Measurements from ENCODE around the gene PHACTR1.

GRCh38 chr6:12751694-12752325, 35.2 kb downstream of the PHACTR1 start:
- no peak for TF ChIP-seq CTCF (IDR thresholded peaks at IDR 0.05)
- no peak for TF ChIP-seq POLR2A (IDR thresholded peaks at IDR 0.05)
- no peak for TF ChIP-seq POLR2AphosphoS5 (IDR thresholded peaks at IDR 0.05)
